GM12878 (cell line): Measurements from ENCODE around the gene CYSLTR2. TPM values are rescaled to one million over a fixed set of nuclear protein-coding genes. Genes with fewer than 3 reads are reported as not detected.

Experiments used
- ATAC-seq: fragments of 200-7000 bp; cut with Tn5 transposase; 3 replicates; pipeline ENCODE4 v1.9.1; 2020; ENCODE audit warnings: mild to moderate bottlenecking, moderate library complexity
- BruUV-seq: library from RNA; stranded (reverse); fragments of 400-500 nt; replicated peaks from 2 replicates; lab custom pipeline; 2021; lab: Mats Ljungman, UMichigan
- CTCF ChIA-PET: fragments of 300-600 bp; sonication (Branson Sonifier 250); formaldehyde crosslinking; extraction: SDS; loops from one replicate; lab custom pipeline; 2021; ENCODE audit warnings: inconsistent platforms; lab: Yijun Ruan, JAX
- POLR2A ChIA-PET: fragments of 350-600 bp; formaldehyde crosslinking; extraction: SDS; loops from one replicate; lab custom pipeline; 2021; ENCODE audit warnings: inconsistent platforms; lab: Charles Lee
- RAD21 ChIA-PET: fragments of 300-600 bp; sonication (Branson Sonifier 250); formaldehyde crosslinking; loops from one replicate; lab custom pipeline; 2023; ENCODE audit warnings: antibody characterized with exemption; ENCODE audit not compliant: unreplicated experiment; lab: Charles Lee
- SMC1A ChIA-PET: fragments of 300-600 bp; sonication (Branson Sonifier 250); formaldehyde crosslinking; loops from one replicate; lab custom pipeline; 2023; ENCODE audit not compliant: unreplicated experiment, uncharacterized antibody; lab: Charles Lee
- DNase-seq: peaks from one replicate; pipeline ENCODE4 v3.0.0-alpha.2; 2011; ENCODE audit warnings: low read depth, low spot score
- FAIRE-seq: peaks from 3 replicates; lab custom pipeline; 2011; peaks lifted over from hg19 to GRCh38; lab: Jason Lieb, UNC
- H2AFZ ChIP-seq: 2 replicates; pipeline ENCODE4 v1.6.0; 2011; ENCODE audit warnings: low read depth, low read length, control low read depth; ENCODE audit not compliant: control insufficient read depth
- H3K27ac ChIP-seq: 2 replicates; pipeline ENCODE4 v1.5.1; 2011; ENCODE audit warnings: control low read depth; ENCODE audit not compliant: control insufficient read depth, insufficient read depth
- H3K27me3 ChIP-seq, 2 experiments: replicated peaks in 1 of 2; 2 replicates each; pipeline versions ENCODE4 v1.6.0 to v1.6.1; 2011; ENCODE audit warnings: low read length in 1 of 2; ENCODE audit not compliant: control insufficient read depth in 2 of 2, insufficient read depth in 2 of 2
- H3K36me3 ChIP-seq, 2 experiments: 2 replicates each; pipeline ENCODE4 v1.5.1; 2011; ENCODE audit warnings: low read length in 1 of 2; ENCODE audit not compliant: control insufficient read depth in 2 of 2, insufficient read depth in 2 of 2
- H3K4me1 ChIP-seq: 2 replicates; pipeline ENCODE4 v1.6.1; 2011; ENCODE audit warnings: mild to moderate bottlenecking, low read length, moderate library complexity, mixed read lengths; ENCODE audit not compliant: control insufficient read depth, insufficient read depth
- H3K4me2 ChIP-seq: 2 replicates; pipeline ENCODE4 v1.6.0; 2011; ENCODE audit warnings: control low read depth; ENCODE audit not compliant: control insufficient read depth, insufficient read depth
- H3K4me3 ChIP-seq: fragments of 200-600 bp; sonication (generic); 2 replicates; pipeline ENCODE4 v1.5.1; 2016
- H3K79me2 ChIP-seq: 2 replicates; pipeline ENCODE4 v1.6.0; 2011; ENCODE audit warnings: low read length; ENCODE audit not compliant: control insufficient read depth, insufficient read depth
- H3K9ac ChIP-seq: 2 replicates; pipeline ENCODE4 v1.8.0; 2011; ENCODE audit warnings: low read length, control low read depth, mixed read lengths; ENCODE audit not compliant: control insufficient read depth, insufficient read depth
- H3K9me3 ChIP-seq: replicated peaks from 3 replicates; pipeline ENCODE4 v1.5.1; 2011; ENCODE audit warnings: mild to moderate bottlenecking, low read length; ENCODE audit not compliant: control insufficient read depth, insufficient read depth
- H4K20me1 ChIP-seq: 2 replicates; pipeline ENCODE4 v1.6.0; 2011; ENCODE audit not compliant: control insufficient read depth, insufficient read depth
- CEBPB ChIP-seq, 2 experiments: fragments of 150-350 bp in 1 of 2; IDR thresholded peaks; 2 replicates each; pipeline ENCODE4 v1.6.1; 2012 to 2014; ENCODE audit warnings: low read depth in 2 of 2, low read length in 2 of 2, borderline replicate concordance in 1 of 2, inconsistent platforms in 1 of 2
- CHD2 ChIP-seq: IDR thresholded peaks from 2 replicates; pipeline ENCODE4 v1.6.1; 2011; ENCODE audit warnings: low read depth, low read length, improper control_type of control experiment, borderline replicate concordance
- KDM1A ChIP-seq: fragments of 200-600 bp; sonication (generic); IDR thresholded peaks from 2 replicates; pipeline ENCODE4 v1.6.1; 2016; ENCODE audit warnings: borderline replicate concordance
- KLF5 ChIP-seq: fragments of 450-650 bp; IDR thresholded peaks from 2 replicates; pipeline ENCODE4 v1.6.1; 2014; ENCODE audit warnings: mild to moderate bottlenecking; ENCODE audit not compliant: partially characterized antibody
- NFYA ChIP-seq: IDR thresholded peaks from 2 replicates; pipeline ENCODE4 v1.6.1; 2011; ENCODE audit warnings: low read depth, mild to moderate bottlenecking, low read length, improper control_type of control experiment, borderline replicate concordance
- POLR2AphosphoS2 ChIP-seq: IDR thresholded peaks from 2 replicates; pipeline ENCODE4 v1.6.1; 2011; ENCODE audit warnings: low read depth, mild to moderate bottlenecking, low read length, improper control_type of control experiment, moderate library complexity
- RAD21 ChIP-seq: IDR thresholded peaks from 2 replicates; pipeline ENCODE4 v1.6.1; 2011; ENCODE audit warnings: mild to moderate bottlenecking, low read depth, low read length, moderate library complexity; ENCODE audit not compliant: insufficient read depth
- RAD51 ChIP-seq: fragments of 450-650 bp; IDR thresholded peaks from 2 replicates; pipeline ENCODE4 v1.6.1; 2016; ENCODE audit warnings: moderate library complexity, mild to moderate bottlenecking, inconsistent platforms
- SMC3 ChIP-seq: IDR thresholded peaks from 2 replicates; pipeline ENCODE4 v1.6.1; 2011; ENCODE audit warnings: low read length, improper control_type of control experiment, borderline replicate concordance
- WRNIP1 ChIP-seq: IDR thresholded peaks from 2 replicates; pipeline ENCODE4 v1.6.1; 2011; ENCODE audit warnings: low read depth, low read length, improper control_type of control experiment, borderline replicate concordance
- WGBS: methylation state at CpG from one replicate; pipeline ENCODE4 v1.1.6; 2016; ENCODE audit warnings: low lambda C conversion rate; ENCODE audit not compliant: insufficient replicate concordance, insufficient coverage; ENCODE audit errors: missing lambda C conversion rate; 5-methylcytosine and 5-hydroxymethylcytosine counted together
- in situ Hi-C: fragments of 300-500 bp; cut with MboI; formaldehyde crosslinking; loops from 9 replicates; pipeline ENCODE4 v1.14.3; 2018; ENCODE audit warnings: mixed read lengths
- intact Hi-C: fragments of 100-400 bp; cut with micrococcal nuclease; formaldehyde crosslinking; loops from one replicate; pipeline ENCODE4 v1.14.2; 2022; ENCODE audit not compliant: unreplicated experiment
- polyA plus RNA-seq, 11 experiments: library from polyadenylated mRNA; depleted of rRNA in 4 of 11; unstranded in 6 of 11; stranded (reverse) in 5 of 11; fragments of >200 nt; fragmentation: Nextera tagmentation in 4 of 11; fragmentation: Illumina TruSeq in 1 of 11; extraction: Ambion mirVana in 4 of 11; extraction: Trizol in 1 of 11; gene quantifications; 1 replicate in 1 of 11; 2 replicates in 10 of 11; pipeline versions ENCODE4 v1.2.1 to v1.2.3, GENCODE V29; 2011 to 2016; ENCODE audit warnings: inconsistent platforms in 2 of 11, missing spikeins in 2 of 11, low read depth in 1 of 11
- total RNA-seq, 4 experiments: library from RNA; depleted of rRNA in 3 of 4; stranded (reverse); fragments of >200 nt in 3 of 4; fragmentation: Illumina TruSeq in 1 of 4; extraction: Trizol in 1 of 4; gene quantifications; 2 replicates each; pipeline versions ENCODE4 v1.2.1 to v1.2.3, GENCODE V29; 2013 to 2021
- TF ChIP-seq, protein P1 (sequence below): IDR thresholded peaks from 2 replicates; pipeline ENCODE4 v1.6.1; 2011; ENCODE audit warnings: low read depth, mild to moderate bottlenecking, low read length, moderate library complexity, borderline replicate concordance; ENCODE audit errors: extremely low read depth
- TF ChIP-seq, protein P2 (sequence below): IDR thresholded peaks from 2 replicates; pipeline ENCODE4 v1.6.1; 2012; ENCODE audit warnings: low read depth, low read length, improper control_type of control experiment
- TF ChIP-seq, protein P3 (sequence below): fragments of 450-650 bp; IDR thresholded peaks from 2 replicates; pipeline ENCODE4 v1.6.1; 2018; ENCODE audit warnings: mild to moderate bottlenecking, low read depth, moderate library complexity; ENCODE audit not compliant: partially characterized antibody
- TF ChIP-seq, protein P4 (sequence below): IDR thresholded peaks from 2 replicates; pipeline ENCODE4 v1.6.1; 2012; ENCODE audit warnings: low read length, inconsistent platforms

The CYSLTR2 gene
- total and polyA plus RNA-seq, 10 of the 15 experiments (the other 5 are each of a cell fraction or from before 2014, with no cell fraction given), result 0.02 to 0.08 (median 0.03) TPM; not detected in 5

DNA sequence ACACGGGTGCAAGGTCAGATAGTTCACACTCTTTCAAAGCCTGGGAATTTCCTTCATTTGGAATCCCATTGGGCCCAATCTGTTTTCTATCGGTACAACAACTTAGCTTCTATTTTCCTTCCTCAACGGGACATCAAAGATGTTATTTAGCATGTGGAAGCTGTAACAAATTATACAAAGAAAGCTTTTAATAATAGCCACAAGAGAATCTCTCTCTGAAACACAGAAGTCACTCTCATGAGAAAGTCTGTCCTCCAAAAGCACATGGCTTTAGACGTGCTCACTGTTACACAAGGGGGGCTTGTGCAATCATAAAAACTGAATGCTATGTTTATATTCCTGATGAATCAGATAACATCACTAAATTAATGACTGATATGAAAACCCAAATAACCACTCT lies 28.9 kb upstream of the CYSLTR2 start (continued):
- TF ChIP-seq, protein P1, sequence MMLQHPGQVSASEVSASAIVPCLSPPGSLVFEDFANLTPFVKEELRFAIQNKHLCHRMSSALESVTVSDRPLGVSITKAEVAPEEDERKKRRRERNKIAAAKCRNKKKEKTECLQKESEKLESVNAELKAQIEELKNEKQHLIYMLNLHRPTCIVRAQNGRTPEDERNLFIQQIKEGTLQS, result no peak
- TF ChIP-seq RAD51 (no peak), RAD21 (no peak)
- TF ChIP-seq, protein P2, sequence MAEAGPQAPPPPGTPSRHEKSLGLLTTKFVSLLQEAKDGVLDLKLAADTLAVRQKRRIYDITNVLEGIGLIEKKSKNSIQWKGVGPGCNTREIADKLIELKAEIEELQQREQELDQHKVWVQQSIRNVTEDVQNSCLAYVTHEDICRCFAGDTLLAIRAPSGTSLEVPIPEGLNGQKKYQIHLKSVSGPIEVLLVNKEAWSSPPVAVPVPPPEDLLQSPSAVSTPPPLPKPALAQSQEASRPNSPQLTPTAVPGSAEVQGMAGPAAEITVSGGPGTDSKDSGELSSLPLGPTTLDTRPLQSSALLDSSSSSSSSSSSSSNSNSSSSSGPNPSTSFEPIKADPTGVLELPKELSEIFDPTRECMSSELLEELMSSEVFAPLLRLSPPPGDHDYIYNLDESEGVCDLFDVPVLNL, result no peak
- TF ChIP-seq, protein P3, sequence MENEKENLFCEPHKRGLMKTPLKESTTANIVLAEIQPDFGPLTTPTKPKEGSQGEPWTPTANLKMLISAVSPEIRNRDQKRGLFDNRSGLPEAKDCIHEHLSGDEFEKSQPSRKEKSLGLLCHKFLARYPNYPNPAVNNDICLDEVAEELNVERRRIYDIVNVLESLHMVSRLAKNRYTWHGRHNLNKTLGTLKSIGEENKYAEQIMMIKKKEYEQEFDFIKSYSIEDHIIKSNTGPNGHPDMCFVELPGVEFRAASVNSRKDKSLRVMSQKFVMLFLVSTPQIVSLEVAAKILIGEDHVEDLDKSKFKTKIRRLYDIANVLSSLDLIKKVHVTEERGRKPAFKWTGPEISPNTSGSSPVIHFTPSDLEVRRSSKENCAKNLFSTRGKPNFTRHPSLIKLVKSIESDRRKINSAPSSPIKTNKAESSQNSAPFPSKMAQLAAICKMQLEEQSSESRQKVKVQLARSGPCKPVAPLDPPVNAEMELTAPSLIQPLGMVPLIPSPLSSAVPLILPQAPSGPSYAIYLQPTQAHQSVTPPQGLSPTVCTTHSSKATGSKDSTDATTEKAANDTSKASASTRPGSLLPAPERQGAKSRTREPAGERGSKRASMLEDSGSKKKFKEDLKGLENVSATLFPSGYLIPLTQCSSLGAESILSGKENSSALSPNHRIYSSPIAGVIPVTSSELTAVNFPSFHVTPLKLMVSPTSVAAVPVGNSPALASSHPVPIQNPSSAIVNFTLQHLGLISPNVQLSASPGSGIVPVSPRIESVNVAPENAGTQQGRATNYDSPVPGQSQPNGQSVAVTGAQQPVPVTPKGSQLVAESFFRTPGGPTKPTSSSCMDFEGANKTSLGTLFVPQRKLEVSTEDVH, result no peak
- TF ChIP-seq, all 136 proteins: peak for 0

DNA sequence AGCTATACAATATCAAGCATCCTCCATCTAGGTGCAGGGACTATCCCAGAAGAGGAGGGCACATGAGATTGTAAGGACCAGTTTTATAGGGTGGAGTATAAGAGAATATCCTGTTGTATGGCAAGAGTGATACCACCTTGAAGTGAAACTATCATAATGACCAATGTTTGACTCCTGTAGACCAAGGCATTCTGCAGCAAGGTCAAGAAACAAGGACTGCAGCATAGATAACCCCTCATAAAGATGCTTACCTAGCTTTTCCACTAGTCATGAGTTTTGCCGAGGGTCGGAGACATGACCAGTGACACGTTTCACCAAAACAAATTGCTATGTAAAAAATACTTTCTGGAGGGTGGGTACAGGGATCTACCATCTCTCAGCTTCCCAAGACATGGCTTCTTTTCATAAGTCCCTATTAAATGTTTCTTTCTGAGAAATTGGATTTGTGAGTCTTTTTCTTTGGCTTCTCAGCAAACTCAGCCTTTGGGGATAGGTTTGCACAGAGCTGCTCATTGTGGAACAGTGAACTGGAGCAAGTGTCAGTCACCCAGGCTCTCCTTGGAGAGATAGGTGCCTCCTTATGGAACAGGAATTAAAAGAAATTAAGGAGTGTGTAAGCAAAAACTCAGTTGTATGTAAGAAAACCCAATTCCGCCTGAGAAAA lies 28.2 kb upstream of the CYSLTR2 start:
- Histone ChIP-seq H3K27ac (no peak overlapping the region), H3K36me3 (no peaks in the 10 kb centered on the region), H3K9ac (no peak overlapping the region), H3K4me2 (no peak overlapping the region), H4K20me1 (no peaks in the 10 kb centered on the region), H3K9me3 (peaks cover 4% of the 10 kb centered on the region; the same call in 2 of the 3 replicates), H3K79me2 (no peaks in the 10 kb centered on the region), H3K27me3 (no peaks in the 10 kb centered on the region), H3K4me1 (no peaks in the 10 kb centered on the region), H3K4me3 (no peak overlapping the region), H2AFZ (no peak overlapping the region)
- ATAC-seq (no peak), DNase-seq (no peak), FAIRE-seq (no peak)
- intact Hi-C loops (no loop called here), in situ Hi-C loops (no loop called here)
- POLR2A ChIA-PET, result no interaction called here
- SMC1A ChIA-PET, result no interaction called here
- CTCF ChIA-PET, result interaction anchor here (0.7 kb wide), 1 partner anchor 106 kb away, joined by 3 read pairs; no protein-coding TSS in a partner anchor
- BruUV-seq, result no TSS peak
- RAD21 ChIA-PET, result no interaction called here
- WGBS, result 33% methylated on average over 4 of the region's 4 CpGs
- no peak for TF ChIP-seq KDM1A
- no peak for TF ChIP-seq WRNIP1
- no peak for TF ChIP-seq POLR2AphosphoS2
- no peak for TF ChIP-seq KLF5
- TF ChIP-seq, protein P1, result no peak
- TF ChIP-seq, protein P4, sequence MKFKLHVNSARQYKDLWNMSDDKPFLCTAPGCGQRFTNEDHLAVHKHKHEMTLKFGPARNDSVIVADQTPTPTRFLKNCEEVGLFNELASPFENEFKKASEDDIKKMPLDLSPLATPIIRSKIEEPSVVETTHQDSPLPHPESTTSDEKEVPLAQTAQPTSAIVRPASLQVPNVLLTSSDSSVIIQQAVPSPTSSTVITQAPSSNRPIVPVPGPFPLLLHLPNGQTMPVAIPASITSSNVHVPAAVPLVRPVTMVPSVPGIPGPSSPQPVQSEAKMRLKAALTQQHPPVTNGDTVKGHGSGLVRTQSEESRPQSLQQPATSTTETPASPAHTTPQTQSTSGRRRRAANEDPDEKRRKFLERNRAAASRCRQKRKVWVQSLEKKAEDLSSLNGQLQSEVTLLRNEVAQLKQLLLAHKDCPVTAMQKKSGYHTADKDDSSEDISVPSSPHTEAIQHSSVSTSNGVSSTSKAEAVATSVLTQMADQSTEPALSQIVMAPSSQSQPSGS, result no peak
- TF ChIP-seq CHD2, result no peak
- TF ChIP-seq SMC3, result no peak
- TF ChIP-seq NFYA, result no peak
- TF ChIP-seq CEBPB (IDR thresholded peaks at IDR 0.05; ENCODE audit: borderline replicate concordance in 1 of 2, low read depth in 2 of 2, low read length in 2 of 2), result no peak
